ENCODE results near the gene PHC3.

Gene PHC3

GRCh38 chr3:170085396-170085795 is 96.1 kb downstream of the PHC3 start:
- TF ChIP-seq POLR2AphosphoS5 (IDR thresholded peaks at IDR 0.05; ENCODE audit: low read depth, low read length) (no peak), REST (IDR thresholded peaks at IDR 0.05; ENCODE audit: insufficient read depth in 1 of 2, low read depth in 2 of 2, low read length in 2 of 2) (no peak), SIN3A (IDR thresholded peaks at IDR 0.05; ENCODE audit: borderline replicate concordance, insufficient read depth, low read length) (no peak), FOXP2 (optimal IDR thresholded peaks at IDR 0.05; ENCODE audit: borderline replicate concordance, extremely low read depth, extremely low read length, insufficient read depth) (no peak), TAF1 (IDR thresholded peaks at IDR 0.05; ENCODE audit: borderline replicate concordance, insufficient read depth, low read length) (no peak)

DNA sequence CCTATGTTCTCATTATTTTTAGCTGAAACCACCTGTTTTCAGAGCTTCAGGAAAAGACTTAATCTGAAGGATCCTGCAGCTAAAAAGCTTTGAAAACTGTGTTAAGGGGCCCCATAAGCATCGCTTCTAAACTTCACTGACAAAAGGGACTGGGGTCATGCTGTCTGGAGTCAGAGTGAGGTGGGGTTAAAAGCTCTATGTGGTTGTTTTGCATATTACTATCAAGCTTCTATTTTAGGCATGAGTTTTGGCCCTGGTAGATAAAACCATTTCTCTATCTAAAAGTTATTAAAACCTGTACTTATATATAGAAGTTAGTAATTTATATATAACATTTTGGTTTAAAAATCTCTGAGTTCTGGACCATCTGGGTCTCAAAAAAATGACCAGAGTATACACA is 98.2 kb downstream of the PHC3 start:
- TF ChIP-seq TAF1 (IDR thresholded peaks at IDR 0.05; ENCODE audit: borderline replicate concordance, insufficient read depth, low read length): no peak
- TF ChIP-seq POLR2AphosphoS5 (IDR thresholded peaks at IDR 0.05; ENCODE audit: low read depth, low read length): no peak
- no peak for TF ChIP-seq SIN3A (IDR thresholded peaks at IDR 0.05; ENCODE audit: borderline replicate concordance, insufficient read depth, low read length)
- no peak for TF ChIP-seq FOXP2 (optimal IDR thresholded peaks at IDR 0.05; ENCODE audit: borderline replicate concordance, extremely low read depth, extremely low read length, insufficient read depth)
- TF ChIP-seq REST (IDR thresholded peaks at IDR 0.05; ENCODE audit: insufficient read depth in 1 of 2, low read depth in 2 of 2, low read length in 2 of 2): no peak

DNA sequence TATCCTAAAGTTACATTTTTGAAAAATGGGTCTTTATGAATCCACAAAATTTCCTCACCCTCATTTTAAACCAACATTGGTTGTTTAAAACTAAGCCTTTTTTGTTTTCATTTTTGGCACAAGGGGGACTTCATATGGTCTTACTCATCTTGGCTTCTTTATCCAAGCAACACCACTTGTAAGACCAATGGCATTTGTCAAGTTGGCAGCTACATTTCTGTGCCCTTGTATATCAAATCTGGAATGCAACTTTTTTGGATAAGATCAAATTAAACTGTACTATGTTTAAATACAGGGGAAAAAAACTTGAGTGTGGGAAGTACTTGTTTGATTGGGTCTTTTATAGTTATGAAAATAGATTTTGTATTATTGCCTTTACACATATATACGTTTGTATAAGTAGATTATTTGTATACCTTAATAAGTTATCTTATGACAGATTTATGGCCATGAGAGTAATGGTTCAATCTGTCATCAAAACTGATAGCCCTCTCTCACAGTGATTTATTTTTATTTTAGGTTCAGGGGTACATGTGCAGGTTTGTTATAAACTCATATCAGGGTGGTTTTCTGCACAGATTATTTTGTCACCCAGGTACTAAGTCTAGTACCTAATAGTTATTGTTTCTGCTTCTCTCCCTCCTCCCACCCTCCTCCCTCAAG is 100.3 kb downstream of the PHC3 start:
- no peak for TF ChIP-seq SIN3A (IDR thresholded peaks at IDR 0.05; ENCODE audit: borderline replicate concordance, insufficient read depth, low read length)
- TF ChIP-seq POLR2AphosphoS5 (IDR thresholded peaks at IDR 0.05; ENCODE audit: low read depth, low read length): no peak
- TF ChIP-seq REST (IDR thresholded peaks at IDR 0.05; ENCODE audit: insufficient read depth in 1 of 2, low read depth in 2 of 2, low read length in 2 of 2): no peak
- TF ChIP-seq FOXP2 (optimal IDR thresholded peaks at IDR 0.05; ENCODE audit: borderline replicate concordance, extremely low read depth, extremely low read length, insufficient read depth): no peak
- TF ChIP-seq TAF1 (IDR thresholded peaks at IDR 0.05; ENCODE audit: borderline replicate concordance, insufficient read depth, low read length): no peak

- TF ChIP-seq REST (IDR thresholded peaks at IDR 0.05; ENCODE audit: insufficient read depth in 1 of 2, low read depth in 2 of 2, low read length in 2 of 2) (no peak), SIN3A (IDR thresholded peaks at IDR 0.05; ENCODE audit: borderline replicate concordance, insufficient read depth, low read length) (no peak), FOXP2 (optimal IDR thresholded peaks at IDR 0.05; ENCODE audit: borderline replicate concordance, extremely low read depth, extremely low read length, insufficient read depth) (no peak), TAF1 (IDR thresholded peaks at IDR 0.05; ENCODE audit: borderline replicate concordance, insufficient read depth, low read length) (no peak), POLR2AphosphoS5 (IDR thresholded peaks at IDR 0.05; ENCODE audit: low read depth, low read length) (no peak)
Observed at GRCh38 chr3:170080605-170081004, 100.9 kb downstream of the PHC3 start.
